Heart left ventricle (tissue), 16 donors: ENCODE data around the gene MSMP. TPM values are rescaled to one million over a fixed set of nuclear protein-coding genes. Genes with fewer than 3 reads are reported as not detected.

ENCODE experiments used
- ATAC-seq, 4 donors: fragments of 200-7000 bp; cut with Tn5 transposase; one replicate each; pipeline ENCODE4 v1.9.1; 2020 to 2022; ENCODE audit warnings: moderate library complexity in 4 of 4, mild to moderate bottlenecking in 3 of 4, moderate number of reproducible peaks in 1 of 4
- DNase-seq, 5 donors: peaks; one replicate each; pipeline ENCODE4 v3.0.0-alpha.2; 2020
- H3K27ac ChIP-seq, 12 donors: fragments of 200-600 bp; sonication (generic) in 4 of 12; one replicate each; pipeline versions ENCODE4 v1.5.0 to v1.8.0; 2016 to 2022; ENCODE audit warnings: mild to moderate bottlenecking in 2 of 12
- H3K27me3 ChIP-seq, 9 donors: fragments of 200-600 bp; sonication (generic) in 2 of 9; one replicate each; pipeline versions ENCODE4 v1.5.1 to v1.8.0; 2016 to 2022; ENCODE audit warnings: mild to moderate bottlenecking in 3 of 9
- H3K36me3 ChIP-seq, 9 donors: fragments of 200-600 bp; sonication (generic) in 2 of 9; one replicate each; pipeline versions ENCODE4 v1.5.0 to v1.8.0; 2018 to 2022; ENCODE audit warnings: mild to moderate bottlenecking in 2 of 9
- H3K4me1 ChIP-seq, 12 donors: fragments of 200-600 bp; sonication (generic) in 4 of 12; one replicate each; pipeline versions ENCODE4 v1.5.0 to v1.8.0; 2016 to 2022; ENCODE audit warnings: mild to moderate bottlenecking in 3 of 12
- H3K4me3 ChIP-seq, 12 donors: fragments of 200-600 bp; sonication (generic) in 4 of 12; one replicate each; pipeline versions ENCODE4 v1.5.0 to v1.8.0; 2017 to 2022; ENCODE audit warnings: mild to moderate bottlenecking in 9 of 12, moderate library complexity in 4 of 12
- H3K9me3 ChIP-seq, 12 donors: fragments of 200-600 bp; sonication (generic) in 4 of 12; one replicate each; pipeline versions ENCODE4 v1.5.0 to v1.8.0; 2016 to 2022; ENCODE audit warnings: mild to moderate bottlenecking in 1 of 12
- POLR2A ChIP-seq, 2 donors: fragments of 450-650 bp; IDR thresholded peaks; one replicate each; pipeline ENCODE4 v1.6.1; 2017; ENCODE audit warnings: antibody characterized with exemption in 2 of 2, mild to moderate bottlenecking in 2 of 2, moderate library complexity in 2 of 2
- WGBS, 4 donors: extraction: QIAGEN DNeasy Blood & Tissue Kit in 2 of 4; methylation state at CpG; one replicate each; pipeline versions ENCODE4 v1.1.5 to v1.1.7; 2013 to 2018; 5-methylcytosine and 5-hydroxymethylcytosine counted together
- intact Hi-C, 10 donors: fragments of 100-400 bp; cut with DNase I; formaldehyde crosslinking; loops; one replicate each; pipeline versions ENCODE4 v1.11.1 to v1.14.2; 2022
- polyA plus RNA-seq, 2 donors: library from polyadenylated mRNA; stranded (reverse); fragments of 200-250 nt; gene quantifications; one replicate each; pipeline ENCODE4 v1.2.3, GENCODE V29; 2013
- total RNA-seq, 9 donors: library from RNA; depleted of rRNA in 2 of 9; stranded (reverse); fragments of >200 nt in 2 of 9; fragmentation: NEBNext Ultra II Directional in 3 of 9; extraction: Animal tissue kit (Norgen Biotek cat#: 25700) in 3 of 9; gene quantifications; one replicate each; pipeline versions ENCODE4 v1.1.0 to v1.2.4, GENCODE V29; 2016 to 2023
- TF ChIP-seq, protein P1 (sequence below), 12 donors: fragments of 200-600 bp; sonication (generic) in 4 of 12; IDR thresholded peaks; one replicate each; pipeline versions ENCODE4 v1.5.0 to v1.8.0; 2018 to 2022; ENCODE audit warnings: antibody characterized with exemption in 12 of 12, mild to moderate bottlenecking in 5 of 12
- donor health status: ischemic (EF 13 %, LVEDD 7.1; RV severe dilation, severe dysfunction).
- donor health status: healthy with polysubstance abuse.
- donor health status: DM: no; HTN: yes; CAD: no.
- donor health status: DM: no; HTN: no; CAD: no.
- donor health status: ischemic (EF 25% LVEDD 6.9; RV normal size, moderate dysfunction).
- donor health status: ischemic (EF 25% LVEDD 5.7; RV mildly dilated, moderate dysfunction).
- donor health status: healthy.
- donor health status: DM: yes; HTN: yes; CAD: no.
- donor health status: ischemic (EF 35%, LVEDD 5.7; RV mildly dilated, moderate dysfunction).
- donor health status: nonischemic (EF 11% LVEDD 7.7; RV severe dilation, severe dysfunction).
- donor health status: DM: yes; HTN: yes; CAD: no.
- donor health status: PGD.
- donor health status: ischemic (EF 29% LVEDD 5.4; RV normal size, mild dysfunction).
- donor health status: nonischemic (EF 23%, LVEDD 6.1; RV moderate dilation, normal function).

Gene MSMP
- total and polyA plus RNA-seq, 11 donors = 0.26 TPM; not detected in 10

DNA sequence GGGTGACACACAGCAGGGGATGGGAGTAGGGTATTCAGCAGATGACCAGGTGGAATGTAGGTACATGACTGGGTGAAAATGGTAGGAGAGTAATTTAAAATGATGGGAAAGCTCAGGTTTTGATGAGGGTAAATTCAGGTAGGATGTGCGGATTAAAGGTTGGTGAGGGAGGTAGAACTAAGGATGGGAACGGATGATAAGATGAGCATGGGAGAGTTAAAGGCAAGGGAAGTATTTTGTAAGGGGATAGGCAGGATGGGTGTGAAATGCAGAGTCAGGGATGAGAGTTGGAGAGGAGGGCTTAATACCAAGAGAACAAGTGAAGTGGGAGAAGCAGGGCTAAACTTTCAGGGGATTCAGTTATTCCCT lies 23.6 kb downstream of the MSMP start:
- Histone ChIP-seq H3K9me3 (no peaks in the 10 kb centered on the region), H3K4me1 (peaks cover 12 to 76% (median 61%) of the 10 kb centered on the region in 12 donors), H3K27ac (peak overlapping the region; percentile 94 to 99 (median 98)), H3K4me3 (peak overlapping the region; percentile 62 to 98 (median 86)), H3K27me3 (no peaks in the 10 kb centered on the region), H3K36me3 (peaks cover 0 to 29% (median 24%) of the 10 kb centered on the region in 9 donors)
- WGBS, 4 donors = 47 to 61% (median 59%) methylated on average over 2 of the region's 2 CpGs
- ATAC-seq (no peak), DNase-seq (no peak)
- no peak for TF ChIP-seq POLR2A (IDR thresholded peaks at IDR 0.05)
- TF ChIP-seq, protein P1, sequence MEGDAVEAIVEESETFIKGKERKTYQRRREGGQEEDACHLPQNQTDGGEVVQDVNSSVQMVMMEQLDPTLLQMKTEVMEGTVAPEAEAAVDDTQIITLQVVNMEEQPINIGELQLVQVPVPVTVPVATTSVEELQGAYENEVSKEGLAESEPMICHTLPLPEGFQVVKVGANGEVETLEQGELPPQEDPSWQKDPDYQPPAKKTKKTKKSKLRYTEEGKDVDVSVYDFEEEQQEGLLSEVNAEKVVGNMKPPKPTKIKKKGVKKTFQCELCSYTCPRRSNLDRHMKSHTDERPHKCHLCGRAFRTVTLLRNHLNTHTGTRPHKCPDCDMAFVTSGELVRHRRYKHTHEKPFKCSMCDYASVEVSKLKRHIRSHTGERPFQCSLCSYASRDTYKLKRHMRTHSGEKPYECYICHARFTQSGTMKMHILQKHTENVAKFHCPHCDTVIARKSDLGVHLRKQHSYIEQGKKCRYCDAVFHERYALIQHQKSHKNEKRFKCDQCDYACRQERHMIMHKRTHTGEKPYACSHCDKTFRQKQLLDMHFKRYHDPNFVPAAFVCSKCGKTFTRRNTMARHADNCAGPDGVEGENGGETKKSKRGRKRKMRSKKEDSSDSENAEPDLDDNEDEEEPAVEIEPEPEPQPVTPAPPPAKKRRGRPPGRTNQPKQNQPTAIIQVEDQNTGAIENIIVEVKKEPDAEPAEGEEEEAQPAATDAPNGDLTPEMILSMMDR (IDR thresholded peaks at IDR 0.05) = no peak
- intact Hi-C loops = loop anchor here in 3 of 10 donors (2.0 to 5.0 kb wide), 3 partner anchors 33 to 126 kb away; partner anchors contain the start of genes CCDC107 (in 1 of the 3), RMRP (in 1 of the 3) and TESK1 (in 1 of the 3)

DNA sequence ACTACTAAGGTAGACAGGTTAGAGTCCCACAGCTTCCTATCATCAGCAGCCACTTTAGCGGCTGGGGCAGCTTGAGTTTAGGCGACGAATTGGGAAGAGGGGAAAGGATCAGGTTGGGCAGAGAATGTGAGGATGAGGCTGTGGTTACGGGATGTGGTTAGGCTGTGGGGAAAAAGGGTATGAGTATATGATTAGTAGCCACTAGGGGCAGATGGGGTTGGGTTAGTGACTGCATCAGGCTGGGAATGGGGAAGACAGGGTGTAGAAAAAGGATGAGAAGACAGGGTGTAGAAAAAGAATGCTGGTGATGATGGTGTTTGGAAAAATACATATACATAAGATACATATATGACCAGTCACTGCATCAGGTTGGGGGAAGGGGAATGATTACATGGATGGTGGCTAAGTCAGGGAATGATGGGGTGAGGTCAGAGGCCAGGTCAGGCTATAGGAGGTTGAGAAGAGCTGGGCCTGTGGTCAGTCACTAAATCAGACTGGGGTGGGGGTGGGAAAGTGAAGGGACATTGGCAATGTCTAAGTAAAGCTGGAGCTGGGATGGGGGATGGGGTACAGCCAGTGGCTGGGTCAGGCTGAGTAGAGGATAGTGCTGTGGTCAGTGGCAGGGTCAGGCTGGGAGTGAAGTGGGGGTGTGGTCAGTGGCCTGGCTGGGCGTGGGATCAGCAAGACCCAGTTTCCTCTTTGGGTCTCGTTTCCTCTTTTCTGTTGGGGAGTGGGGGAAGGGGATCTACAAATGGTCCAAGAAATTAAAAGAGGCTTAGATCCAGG lies 24.2 kb downstream of the MSMP start:
- TF ChIP-seq, protein P1 (IDR thresholded peaks at IDR 0.05) = peak; percentile 28 to 63 (median 41)
- no peak for TF ChIP-seq POLR2A (IDR thresholded peaks at IDR 0.05)
- H3K9me3 ChIP-seq = no peaks in the 10 kb centered on the region
- ATAC-seq = no peak
- intact Hi-C loops = loop anchor here in 9 of 10 donors (2.0 to 5.0 kb wide), 9 partner anchors 33 to 125 kb away; partner anchors contain the start of genes CCDC107 (in 2 of the 9), RMRP (in 2 of the 9), TPM2 (in 2 of the 9) and ARHGEF39 (in 1 of the 9)
- 11 to 23% (median 21%) methylated on average over 6 of the region's 6 CpGs for WGBS, 4 donors
- no peaks in the 10 kb centered on the region for H3K27me3 ChIP-seq
- peaks cover 12 to 77% (median 61%) of the 10 kb centered on the region in 12 donors for H3K4me1 ChIP-seq
- H3K27ac ChIP-seq = peak overlapping the region in 11 of 12 donors; percentile 40 to 99 (median 98)
- H3K4me3 ChIP-seq = peak overlapping the region in 11 of 12 donors; percentile 77 to 98 (median 86)
- H3K36me3 ChIP-seq = peaks cover 0 to 29% (median 24%) of the 10 kb centered on the region in 9 donors
- DNase-seq = peak; percentile 65 to 83 (median 75)

DNA sequence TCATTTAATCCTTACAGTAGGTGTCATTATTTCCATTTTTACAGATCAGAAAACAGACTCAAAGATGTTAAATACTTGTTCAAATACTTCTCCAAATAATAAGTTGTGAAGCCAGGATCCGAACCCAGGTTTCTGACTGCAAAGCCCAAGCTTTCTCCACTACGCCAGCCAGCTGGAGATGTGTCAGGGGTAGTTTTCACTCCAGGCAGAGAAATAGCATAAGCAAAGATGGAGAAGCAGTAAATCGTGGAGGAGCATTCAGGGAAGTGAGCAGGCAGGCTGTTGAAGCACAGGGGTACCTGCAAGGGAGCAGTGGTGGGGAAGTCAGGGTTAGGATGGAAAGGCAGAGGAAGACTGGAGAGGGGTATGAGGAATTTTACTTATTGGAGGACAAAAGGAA lies 25.0 kb downstream of the MSMP start:
- intact Hi-C loops = loop anchor here in 9 of 10 donors (2.0 to 5.0 kb wide), 6 partner anchors 37 to 82 kb away; partner anchors contain the start of genes TPM2 (in 2 of the 9), ARHGEF39 (in 1 of the 9), CCDC107 (in 1 of the 9) and RMRP (in 1 of the 9)

More for the DNA sequence above, 25.0 kb downstream of the MSMP start:
- Histone ChIP-seq H3K27me3 (no peaks in the 10 kb centered on the region), H3K36me3 (peaks cover 0 to 29% (median 24%) of the 10 kb centered on the region in 9 donors), H3K27ac (peak overlapping the region in 11 of 12 donors; percentile 40 to 99 (median 98)), H3K9me3 (no peaks in the 10 kb centered on the region), H3K4me1 (peaks cover 12 to 74% (median 60%) of the 10 kb centered on the region in 12 donors), H3K4me3 (peak overlapping the region in 10 of 12 donors; percentile 77 to 98 (median 86))
- 44 to 54% (median 47%) methylated on average over 3 of the region's 3 CpGs for WGBS, 4 donors
- DNase-seq (peak in 1 of 5 donors; percentile 12), ATAC-seq (no peak)
- no peak for TF ChIP-seq POLR2A (IDR thresholded peaks at IDR 0.05)
- TF ChIP-seq, protein P1 (IDR thresholded peaks at IDR 0.05) = no peak
